ENCODE results near the gene ARHGAP19. TPM values are rescaled to one million over a fixed set of nuclear protein-coding genes. Genes with fewer than 3 reads are reported as not detected.

ARHGAP19 gene
- total RNA-seq, 1 experiment from 2014 or later, result 33.2 TPM

DNA sequence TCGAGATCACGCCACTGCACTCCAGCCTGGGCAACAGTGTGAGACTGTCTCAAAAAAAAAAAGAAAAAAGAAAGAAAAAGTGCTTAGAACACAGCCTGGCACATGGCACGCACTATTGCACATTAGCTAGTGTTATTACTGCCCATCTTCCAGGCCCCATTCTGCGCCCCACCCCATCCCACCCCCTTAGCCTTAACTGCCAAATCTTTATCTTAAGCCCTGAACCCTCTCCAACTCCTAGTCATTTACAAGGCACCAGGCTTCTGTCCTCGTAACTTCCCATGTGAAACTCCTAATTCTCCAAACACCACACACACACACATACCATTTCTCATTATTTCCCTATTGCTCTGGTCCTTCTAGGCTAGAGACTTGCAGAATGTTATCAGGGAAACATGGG, 37.3 kb upstream of the ARHGAP19 start:
- peaks cover 55 to 62% of the 10 kb centered on the region in 2 experiments for H3K4me1 Mint-ChIP-seq
- Histone ChIP-seq H3K27ac (ENCODE audit: insufficient read length, low read depth, low read length) (no peak overlapping the region), H3K9ac (ENCODE audit: extremely low read depth, insufficient read length, low read length) (no peak overlapping the region), H2BK120ac (ENCODE audit: low read depth, low read length, poor library complexity, severe bottlenecking) (no peak overlapping the region), H3K23me2 (ENCODE audit: insufficient read length, low read depth, low read length, poor library complexity, severe bottlenecking) (peaks cover 17% of the 10 kb centered on the region), H3K4me1 (ENCODE audit: insufficient read depth, low read length) (peaks cover 12% of the 10 kb centered on the region), H3K23ac (ENCODE audit: insufficient read length, low read depth, low read length) (no peak overlapping the region), H3K79me2 (ENCODE audit: insufficient read depth, low read length) (peaks cover 11% of the 10 kb centered on the region; the same call in 1 of the 2 replicates), H4K20me1 (ENCODE audit: control insufficient read depth, insufficient read depth, insufficient read length) (no peaks in the 10 kb centered on the region), H3K27me3 (ENCODE audit: insufficient read depth, low read length) (no peaks in the 10 kb centered on the region), H3K9me3 (ENCODE audit: control insufficient read depth, low read depth, low read length) (no peaks in the 10 kb centered on the region), H3K18ac (ENCODE audit: insufficient read length, low read depth, low read length) (no peak overlapping the region), H2BK12ac (ENCODE audit: insufficient read length, low read depth, low read length) (no peak overlapping the region), H3T11ph (ENCODE audit: low read length) (no peak overlapping the region), H3K56ac (ENCODE audit: insufficient read length, low read depth, low read length) (no peak overlapping the region), H3K14ac (ENCODE audit: insufficient read depth, low read length) (no peak overlapping the region), H2AFZ (ENCODE audit: low read length) (no peak overlapping the region), H3K4me2 (ENCODE audit: insufficient read depth, insufficient read length, low read length) (no peak overlapping the region), H3K79me1 (ENCODE audit: insufficient read depth, low read depth, low read length, poor library complexity, severe bottlenecking) (peaks cover 4% of the 10 kb centered on the region), H4K8ac (replicated peaks; ENCODE audit: insufficient read length, low read depth, low read length) (no peak overlapping the region), H4K5ac (ENCODE audit: insufficient read length, low read depth, low read length) (no peak overlapping the region), H4K91ac (ENCODE audit: insufficient read length, low read depth, low read length) (no peak overlapping the region), H3K4ac (ENCODE audit: low read depth, low read length) (no peak overlapping the region), H2BK15ac (ENCODE audit: low read depth, low read length) (no peak overlapping the region), H2AK5ac (ENCODE audit: insufficient read length, low read length) (no peak overlapping the region), H2BK20ac (ENCODE audit: low read depth, low read length, poor library complexity, severe bottlenecking) (no peak overlapping the region), H2BK5ac (ENCODE audit: insufficient read length, low read length) (no peak overlapping the region)
- H3K27ac Mint-ChIP-seq, result peak overlapping the region in 2 of 3 experiments; percentile 20 to 76; a peak in 2 of 7 replicates
- H3K27me3 Mint-ChIP-seq (ENCODE audit: low read depth), result no peaks in the 10 kb centered on the region; the same call in 1 of the 2 replicates
- H3K9me3 Mint-ChIP-seq, result peaks cover 2 to 3% of the 10 kb centered on the region in 2 experiments; a peak in 1 of 5 replicates
- no peak for DNase-seq
- peaks cover 17 to 61% (median 48%) of the 10 kb centered on the region in 3 experiments for H3K36me3 Mint-ChIP-seq (ENCODE audit: insufficient read depth in 1 of 3, low read depth in 3 of 3)
- no CpG with 5 or more reads among the region's 5 CpGs for WGBS (ENCODE audit: extremely low coverage, insufficient read length, low lambda C conversion rate)
- H3K4me3 Mint-ChIP-seq, result peak overlapping the region in 1 of 2 experiments; percentile 41; a peak in 1 of 5 replicates
- TF ChIP-seq CTCF (conservative IDR thresholded peaks at IDR 0.05), result no peak
